Rectal smooth muscle tissue (tissue), 1 donor: ENCODE results near the gene PLCG1.

Source experiments
- H3K27ac ChIP-seq: one replicate; pipeline ENCODE4 v1.7.0; 2013; ENCODE audit warnings: low read depth, low read length, inconsistent platforms
- H3K27me3 ChIP-seq: one replicate; pipeline ENCODE4 v1.7.0; 2013; ENCODE audit warnings: low read length; ENCODE audit not compliant: control insufficient read depth, insufficient read depth
- H3K36me3 ChIP-seq: one replicate; pipeline ENCODE4 v1.7.0; 2013; ENCODE audit warnings: low read length; ENCODE audit not compliant: control insufficient read depth, insufficient read depth
- H3K4me1 ChIP-seq: one replicate; pipeline ENCODE4 v1.7.0; 2013; ENCODE audit warnings: low read length; ENCODE audit not compliant: control insufficient read depth, insufficient read depth
- H3K4me3 ChIP-seq: one replicate; pipeline ENCODE4 v1.7.0; 2013; ENCODE audit warnings: low read length
- H3K9ac ChIP-seq: one replicate; pipeline ENCODE4 v1.7.0; 2013; ENCODE audit warnings: low read length

PLCG1 gene

GRCh38 chr20:41136680-41137613 lies at the start of gene PLCG1:
Gene PLCG1, plus strand, starts transcription at chr20:41137543. Its CDS starts 99 bp downstream, at chr20:41137642.
- H3K36me3 ChIP-seq, result no peaks in the 10 kb centered on the region
- H3K9ac ChIP-seq, result peak within 1 kb of the TSS; percentile 45
- H3K4me1 ChIP-seq, result no peaks in the 10 kb centered on the region
- peak within 1 kb of the TSS; percentile 90 for H3K27ac ChIP-seq
- H3K27me3 ChIP-seq, result no peaks in the 10 kb centered on the region
- peak within 1 kb of the TSS; percentile 86 for H3K4me3 ChIP-seq

DNA sequence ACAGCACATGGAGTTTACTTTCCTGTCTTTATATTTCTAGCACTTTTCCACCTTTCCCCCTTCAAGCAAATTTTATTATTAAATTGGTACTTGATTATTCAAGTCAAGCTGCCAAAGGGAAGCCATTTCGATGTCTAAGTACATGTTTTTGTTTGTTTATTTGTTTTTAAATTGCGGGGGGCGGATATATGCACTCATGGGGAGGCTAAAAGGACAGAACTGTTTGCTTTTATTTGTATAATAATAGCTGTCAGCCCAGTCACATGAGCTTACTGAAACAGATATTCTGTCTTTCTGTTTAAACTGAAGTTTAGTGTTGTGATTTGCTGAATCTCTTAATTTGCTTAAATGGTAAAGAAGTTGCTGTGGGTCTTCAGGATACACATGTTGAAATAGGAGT lies 49.6 kb upstream of the PLCG1 start:
- Histone ChIP-seq H3K9ac (no peak overlapping the region), H3K36me3 (peaks cover 12% of the 10 kb centered on the region), H3K27ac (no peak overlapping the region), H3K27me3 (no peaks in the 10 kb centered on the region), H3K4me3 (no peak overlapping the region), H3K4me1 (peaks cover 3% of the 10 kb centered on the region)

DNA sequence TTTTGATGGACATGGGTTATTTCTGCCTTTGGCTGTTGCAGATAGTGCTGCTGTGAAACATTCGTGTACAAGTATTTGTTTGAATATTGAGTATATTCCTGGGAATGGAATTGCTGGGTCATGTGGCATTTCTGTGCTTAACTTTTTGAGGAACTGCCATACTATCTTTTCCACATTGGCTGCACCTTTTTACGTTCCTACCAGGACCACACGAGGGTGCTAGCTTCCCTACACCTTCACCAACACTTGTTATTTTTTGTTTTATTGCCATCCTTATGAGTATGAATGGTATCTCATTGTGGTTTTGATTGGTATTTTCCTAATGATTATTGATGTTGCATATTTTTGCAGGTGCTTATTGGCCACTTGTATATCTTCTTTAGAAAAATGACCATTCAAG lies 47.8 kb upstream of the PLCG1 start:
- H3K9ac ChIP-seq, result no peak overlapping the region
- no peak overlapping the region for H3K27ac ChIP-seq
- peaks cover 3% of the 10 kb centered on the region for H3K4me1 ChIP-seq
- peaks cover 11% of the 10 kb centered on the region for H3K36me3 ChIP-seq
- H3K4me3 ChIP-seq, result no peak overlapping the region
- no peaks in the 10 kb centered on the region for H3K27me3 ChIP-seq

DNA sequence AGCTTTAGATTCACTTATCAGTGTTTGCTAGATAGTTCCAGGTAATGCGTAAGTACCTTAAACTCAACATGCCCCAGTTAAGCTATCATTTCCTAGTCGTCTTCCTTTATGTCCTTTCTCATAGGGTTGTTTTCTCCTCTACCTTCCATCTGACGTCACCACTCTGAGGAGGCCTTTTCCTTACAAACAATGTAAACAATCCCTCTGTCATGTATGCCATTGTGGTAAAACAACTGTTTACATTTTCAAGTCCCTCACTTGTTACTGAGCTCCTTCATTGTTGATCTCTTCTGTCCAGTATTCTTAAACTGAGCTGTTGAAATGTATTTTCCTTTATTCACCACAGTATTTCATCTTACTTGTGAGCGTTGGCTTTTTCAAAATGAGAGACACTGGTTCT lies 45.4 kb upstream of the PLCG1 start:
- no peaks in the 10 kb centered on the region for H3K27me3 ChIP-seq
- peaks cover 12% of the 10 kb centered on the region for H3K36me3 ChIP-seq
- H3K4me3 ChIP-seq, result no peak overlapping the region
- H3K4me1 ChIP-seq, result peaks cover 3% of the 10 kb centered on the region
- H3K27ac ChIP-seq, result no peak overlapping the region
- H3K9ac ChIP-seq, result no peak overlapping the region

- Histone ChIP-seq H3K27ac (no peak overlapping the region), H3K4me3 (no peak overlapping the region), H3K27me3 (no peaks in the 10 kb centered on the region), H3K9ac (no peak overlapping the region), H3K36me3 (peaks cover 19% of the 10 kb centered on the region), H3K4me1 (peaks cover 3% of the 10 kb centered on the region)
These were observed 42.8 kb upstream of the PLCG1 start for GRCh38 chr20:41094353-41095055.

GRCh38 chr20:41095110-41095969 lies 42.0 kb upstream of the PLCG1 start:
- H3K27ac ChIP-seq, result no peak overlapping the region
- H3K4me3 ChIP-seq, result no peak overlapping the region
- no peak overlapping the region for H3K9ac ChIP-seq
- peaks cover 24% of the 10 kb centered on the region for H3K36me3 ChIP-seq
- H3K4me1 ChIP-seq, result peaks cover 3% of the 10 kb centered on the region
- H3K27me3 ChIP-seq, result no peaks in the 10 kb centered on the region

GRCh38 chr20:41098703-41099250 lies 38.6 kb upstream of the PLCG1 start:
- Histone ChIP-seq H3K4me1 (no peaks in the 10 kb centered on the region), H3K27ac (no peak overlapping the region), H3K27me3 (no peaks in the 10 kb centered on the region), H3K4me3 (no peak overlapping the region), H3K36me3 (peaks cover 32% of the 10 kb centered on the region), H3K9ac (no peak overlapping the region)

GRCh38 chr20:41100001-41100480 lies 37.3 kb upstream of the PLCG1 start:
- Histone ChIP-seq H3K36me3 (peaks cover 34% of the 10 kb centered on the region), H3K4me3 (no peak overlapping the region), H3K4me1 (no peaks in the 10 kb centered on the region), H3K27me3 (no peaks in the 10 kb centered on the region), H3K9ac (no peak overlapping the region), H3K27ac (no peak overlapping the region)

- no peak overlapping the region for H3K9ac ChIP-seq
- H3K36me3 ChIP-seq, result peaks cover 29% of the 10 kb centered on the region
- no peak overlapping the region for H3K4me3 ChIP-seq
- no peaks in the 10 kb centered on the region for H3K27me3 ChIP-seq
- H3K4me1 ChIP-seq, result no peaks in the 10 kb centered on the region
- no peak overlapping the region for H3K27ac ChIP-seq
These were observed 35.7 kb upstream of the PLCG1 start for GRCh38 chr20:41101660-41102059.

- Histone ChIP-seq H3K4me1 (no peaks in the 10 kb centered on the region), H3K27me3 (no peaks in the 10 kb centered on the region), H3K9ac (no peak overlapping the region), H3K36me3 (peaks cover 5% of the 10 kb centered on the region), H3K4me3 (no peak overlapping the region), H3K27ac (no peak overlapping the region)
These were observed 28.8 kb upstream of the PLCG1 start for GRCh38 chr20:41108531-41108930.

DNA sequence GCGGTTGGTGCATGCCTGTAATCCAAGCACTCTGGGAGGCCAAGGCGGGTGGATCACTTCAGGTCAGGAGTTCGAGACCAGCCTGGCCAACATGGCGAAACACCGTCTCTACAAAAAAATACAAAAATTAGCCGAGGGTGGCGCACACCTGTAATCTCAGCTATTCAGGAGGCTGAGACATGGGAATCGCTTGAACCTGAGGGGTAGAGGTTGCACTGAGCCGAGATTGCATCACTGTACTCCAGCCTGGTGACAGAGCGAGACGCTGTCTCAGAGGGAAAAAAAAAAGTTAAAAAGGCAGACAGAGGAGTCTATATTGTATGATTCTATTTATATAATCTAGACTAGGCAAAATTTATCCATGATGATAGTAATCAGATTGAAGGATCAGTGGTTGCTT lies 27.3 kb upstream of the PLCG1 start:
- no peaks in the 10 kb centered on the region for H3K4me1 ChIP-seq
- peaks cover 15% of the 10 kb centered on the region for H3K36me3 ChIP-seq
- no peak overlapping the region for H3K9ac ChIP-seq
- no peaks in the 10 kb centered on the region for H3K27me3 ChIP-seq
- H3K4me3 ChIP-seq, result no peak overlapping the region
- no peak overlapping the region for H3K27ac ChIP-seq
